ENCODE measurements around the gene MEOX2.

GRCh38 chr7:15561835-15562234 lies 124.6 kb downstream of the MEOX2 start, which contains the start of gene AGMO:
- TF ChIP-seq CTCF (conservative IDR thresholded peaks at IDR 0.05; ENCODE audit: low read depth, low read length) = no peak
- no peak for TF ChIP-seq EZH2phosphoT487 (IDR thresholded peaks at IDR 0.05; ENCODE audit: borderline replicate concordance, low read length)

All from PC-3 (cell line).